KMS-11 (cell line): Measurements from ENCODE around the gene XKR7.
"Not testable (repeated sequence)": the region's sequence is repeated elsewhere in the genome, so short reads cannot be mapped to it uniquely, and the experiment has no call there.

ENCODE experiments used
- H2AFZ ChIP-seq: fragments of 200-600 bp; sonication (generic); 2 replicates; pipeline ENCODE4 v1.6.1; 2016; ENCODE audit warnings: antibody characterized with exemption, mixed run types, low read depth
- H3K27ac ChIP-seq: fragments of 200-600 bp; sonication (generic); 2 replicates; pipeline ENCODE4 v1.6.1; 2016; ENCODE audit warnings: mild to moderate bottlenecking, mixed run types
- H3K27me3 ChIP-seq: fragments of 200-600 bp; sonication (generic); 2 replicates; pipeline ENCODE4 v1.6.1; 2017; ENCODE audit warnings: mild to moderate bottlenecking, low read depth, mixed run types, moderate library complexity; ENCODE audit not compliant: insufficient read depth
- H3K36me3 ChIP-seq: fragments of 200-600 bp; sonication (generic); 2 replicates; pipeline ENCODE4 v1.6.1; 2017; ENCODE audit warnings: mild to moderate bottlenecking, mixed run types; ENCODE audit not compliant: insufficient read depth
- H3K4me1 ChIP-seq: fragments of 200-600 bp; sonication (generic); 2 replicates; pipeline ENCODE4 v1.6.1; 2016; ENCODE audit warnings: mild to moderate bottlenecking, low read depth, mixed run types; ENCODE audit not compliant: poor library complexity, severe bottlenecking
- H3K4me2 ChIP-seq: fragments of 200-600 bp; sonication (generic); 2 replicates; pipeline ENCODE4 v1.7.0; 2016; ENCODE audit warnings: mild to moderate bottlenecking, mixed run types
- H3K4me3 ChIP-seq: fragments of 200-600 bp; sonication (generic); IDR thresholded peaks from 2 replicates; pipeline ENCODE4 v1.6.1; 2017; ENCODE audit warnings: low read depth, low read length, mixed read lengths; ENCODE audit not compliant: insufficient read depth
- H3K79me2 ChIP-seq: fragments of 200-600 bp; sonication (generic); 2 replicates; pipeline ENCODE4 v1.6.1; 2016; ENCODE audit warnings: low read depth, mixed run types; ENCODE audit not compliant: insufficient read depth
- H3K9ac ChIP-seq: fragments of 200-600 bp; sonication (generic); 2 replicates; pipeline ENCODE4 v1.6.1; 2016; ENCODE audit warnings: mild to moderate bottlenecking, mixed run types
- H4K20me1 ChIP-seq: fragments of 200-600 bp; sonication (generic); 2 replicates; pipeline ENCODE4 v1.6.1; 2016; ENCODE audit warnings: mild to moderate bottlenecking, mixed run types; ENCODE audit not compliant: insufficient read depth
- TF ChIP-seq, protein P1 (sequence below): fragments of 200-600 bp; sonication (generic); conservative IDR thresholded peaks from 2 replicates; pipeline ENCODE4 v1.6.1; 2017; ENCODE audit warnings: low read depth, mild to moderate bottlenecking, antibody characterized with exemption, low read length, moderate library complexity, mixed read lengths

XKR7 gene

GRCh38 chr20:32033316-32033715 is 65.4 kb downstream of the XKR7 start:
- Histone ChIP-seq H3K27me3 (peaks cover 18% of the 10 kb centered on the region; the same call in 1 of the 2 replicates), H3K9ac (no peak overlapping the region), H2AFZ (no peak overlapping the region), H3K4me3 (no peak overlapping the region), H3K4me1 (peaks cover 14% of the 10 kb centered on the region), H3K79me2 (no peaks in the 10 kb centered on the region), H4K20me1 (no peaks in the 10 kb centered on the region), H3K27ac (no peak overlapping the region), H3K4me2 (no peak overlapping the region), H3K36me3 (no peaks in the 10 kb centered on the region)
- TF ChIP-seq, protein P1, sequence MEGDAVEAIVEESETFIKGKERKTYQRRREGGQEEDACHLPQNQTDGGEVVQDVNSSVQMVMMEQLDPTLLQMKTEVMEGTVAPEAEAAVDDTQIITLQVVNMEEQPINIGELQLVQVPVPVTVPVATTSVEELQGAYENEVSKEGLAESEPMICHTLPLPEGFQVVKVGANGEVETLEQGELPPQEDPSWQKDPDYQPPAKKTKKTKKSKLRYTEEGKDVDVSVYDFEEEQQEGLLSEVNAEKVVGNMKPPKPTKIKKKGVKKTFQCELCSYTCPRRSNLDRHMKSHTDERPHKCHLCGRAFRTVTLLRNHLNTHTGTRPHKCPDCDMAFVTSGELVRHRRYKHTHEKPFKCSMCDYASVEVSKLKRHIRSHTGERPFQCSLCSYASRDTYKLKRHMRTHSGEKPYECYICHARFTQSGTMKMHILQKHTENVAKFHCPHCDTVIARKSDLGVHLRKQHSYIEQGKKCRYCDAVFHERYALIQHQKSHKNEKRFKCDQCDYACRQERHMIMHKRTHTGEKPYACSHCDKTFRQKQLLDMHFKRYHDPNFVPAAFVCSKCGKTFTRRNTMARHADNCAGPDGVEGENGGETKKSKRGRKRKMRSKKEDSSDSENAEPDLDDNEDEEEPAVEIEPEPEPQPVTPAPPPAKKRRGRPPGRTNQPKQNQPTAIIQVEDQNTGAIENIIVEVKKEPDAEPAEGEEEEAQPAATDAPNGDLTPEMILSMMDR = no peak

DNA sequence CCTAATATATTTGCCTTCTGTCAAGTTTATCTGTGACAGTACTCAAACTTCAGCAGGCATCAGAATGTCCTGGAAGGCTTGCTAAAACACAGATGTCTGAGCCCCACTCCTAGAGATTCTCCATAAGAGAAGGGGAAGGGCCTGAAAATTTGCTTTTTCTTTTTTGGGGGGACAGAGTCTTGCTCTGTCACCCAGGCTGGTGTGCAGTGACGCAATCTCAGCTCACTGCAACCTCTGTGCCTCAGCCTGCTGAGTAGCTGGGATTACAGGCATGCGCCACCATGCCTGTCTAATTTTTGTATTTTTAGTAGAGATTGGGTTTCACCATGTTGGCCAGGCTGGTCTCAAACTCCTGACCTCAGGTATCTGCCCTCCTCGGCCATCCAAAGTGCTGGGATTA is 65.8 kb downstream of the XKR7 start:
- Histone ChIP-seq H3K4me1 (peaks cover 14% of the 10 kb centered on the region), H3K27me3 (peaks cover 18% of the 10 kb centered on the region; the same call in 1 of the 2 replicates)
- not testable (repeated sequence) for H2AFZ ChIP-seq, H4K20me1 ChIP-seq, H3K36me3 ChIP-seq, H3K4me2 ChIP-seq, H3K79me2 ChIP-seq, H3K27ac ChIP-seq, H3K4me3 ChIP-seq, H3K9ac ChIP-seq

DNA sequence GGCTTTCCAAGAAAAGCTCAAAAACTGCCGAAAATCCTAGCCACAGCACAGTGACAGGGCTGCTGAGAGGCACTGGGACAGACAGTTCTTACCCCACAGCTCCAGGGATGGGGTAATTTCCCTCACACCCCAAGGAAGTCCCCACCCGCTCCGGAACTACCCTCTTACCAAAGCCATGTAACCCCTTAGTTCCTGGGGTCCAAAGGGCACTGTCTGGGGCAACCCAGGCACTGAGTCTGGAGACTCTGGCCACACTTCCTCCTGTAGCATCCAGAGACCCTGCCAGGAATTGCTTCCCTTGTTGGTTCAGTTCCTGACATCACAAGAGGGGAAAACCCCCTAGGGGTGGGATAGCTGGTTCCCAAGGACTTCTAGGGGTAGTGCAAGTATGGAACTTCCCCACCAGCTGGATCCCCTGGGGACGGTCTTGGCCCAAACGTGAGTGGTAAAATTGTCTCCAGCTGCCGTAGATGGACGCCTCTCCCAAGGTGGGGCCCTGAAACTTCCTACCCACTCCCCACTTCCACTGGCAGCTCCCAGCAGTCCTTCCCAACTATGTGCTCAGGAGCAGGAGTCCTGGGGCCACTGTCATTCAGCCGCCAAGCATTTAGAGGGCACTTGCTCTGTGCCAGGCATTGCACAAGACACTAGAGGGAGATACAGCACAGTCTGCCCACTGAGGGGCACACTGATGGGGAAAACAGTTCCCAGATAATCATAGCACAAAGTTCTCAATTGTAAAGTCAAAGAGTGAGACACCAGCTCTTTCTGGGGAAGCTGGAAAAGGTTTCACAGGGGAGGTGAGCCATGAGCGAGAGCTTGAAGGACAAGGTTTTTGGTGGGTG is 66.9 kb downstream of the XKR7 start:
- Histone ChIP-seq H3K4me1 (peaks cover 14% of the 10 kb centered on the region), H3K79me2 (no peaks in the 10 kb centered on the region), H4K20me1 (no peaks in the 10 kb centered on the region), H2AFZ (no peak overlapping the region), H3K27ac (no peak overlapping the region), H3K36me3 (no peaks in the 10 kb centered on the region), H3K27me3 (peaks cover 18% of the 10 kb centered on the region; the same call in 1 of the 2 replicates), H3K4me3 (no peak overlapping the region), H3K9ac (no peak overlapping the region), H3K4me2 (no peak overlapping the region)
- TF ChIP-seq, protein P1 = 0 out of 2 replicates have a peak, but pooled peaks have one; percentile 27

DNA sequence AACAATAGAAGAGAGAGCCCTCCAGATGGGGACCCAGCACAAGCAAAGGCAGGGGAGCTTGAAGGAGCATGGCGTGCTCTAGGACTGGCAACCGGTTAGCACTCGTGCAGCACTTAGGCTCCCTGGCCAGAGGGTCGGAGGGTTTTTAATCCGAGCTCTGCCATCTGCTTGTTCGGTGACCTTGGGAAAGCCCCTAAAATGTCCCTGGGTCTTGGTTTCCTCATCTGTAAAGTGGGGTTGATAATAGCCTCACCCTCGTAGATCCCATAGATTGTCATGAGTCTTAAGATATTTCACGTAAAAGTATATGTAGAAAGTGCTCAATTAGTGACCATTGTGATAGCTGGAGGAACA is 67.5 kb downstream of the XKR7 start:
- Histone ChIP-seq H2AFZ (no peak overlapping the region), H3K79me2 (no peaks in the 10 kb centered on the region), H3K4me3 (no peak overlapping the region), H3K36me3 (no peaks in the 10 kb centered on the region), H3K27ac (no peak overlapping the region), H3K9ac (no peak overlapping the region), H3K4me1 (peaks cover 14% of the 10 kb centered on the region), H3K4me2 (no peak overlapping the region), H3K27me3 (peaks cover 18% of the 10 kb centered on the region; the same call in 1 of the 2 replicates), H4K20me1 (no peaks in the 10 kb centered on the region)
- TF ChIP-seq, protein P1 = no peak

- Histone ChIP-seq H3K27me3 (peaks cover 18% of the 10 kb centered on the region; the same call in 1 of the 2 replicates), H3K9ac (no peak overlapping the region), H3K79me2 (no peaks in the 10 kb centered on the region), H3K4me1 (peaks cover 14% of the 10 kb centered on the region), H3K27ac (no peak overlapping the region), H3K4me3 (no peak overlapping the region), H3K4me2 (no peak overlapping the region), H4K20me1 (no peaks in the 10 kb centered on the region), H3K36me3 (no peaks in the 10 kb centered on the region), H2AFZ (no peak overlapping the region)
- TF ChIP-seq, protein P1 = no peak
These were observed 68.3 kb downstream of the XKR7 start for GRCh38 chr20:32036252-32036651.
